DMS 273 (cell line): ENCODE measurements around the gene CLDN15.

ENCODE experiments used
- DNase-seq: peaks from one replicate; lab custom pipeline; 2025; ENCODE audit not compliant: unreplicated experiment; lab: John Stamatoyannopoulos, UW

The CLDN15 gene

GRCh38 chr7:101244375-101245146, 7.0 kb upstream of the CLDN15 start, which contains the start of gene FIS1:
Gene FIS1 (minus strand): TSS chr7:101245081. CDS start chr7:101245004, 77 bp downstream.
- DNase-seq, result peak; percentile 98

- DNase-seq, result peak; percentile 70
Observed at GRCh38 chr7:101243646-101244374, 6.2 kb upstream of the CLDN15 start.

GRCh38 chr7:101241443-101242349, 4.1 kb upstream of the CLDN15 start:
- peak; percentile 74 for DNase-seq

GRCh38 chr7:101241015-101241363, 3.4 kb upstream of the CLDN15 start:
- peak; percentile 68 for DNase-seq

GRCh38 chr7:101240226-101241014, 2.8 kb upstream of the CLDN15 start:
- DNase-seq, result no peak

GRCh38 chr7:101239951-101240220, 2.3 kb upstream of the CLDN15 start:
- no peak for DNase-seq

- DNase-seq, result no peak
Observed at GRCh38 chr7:101239191-101239950, 1.8 kb upstream of the CLDN15 start.

- no peak for DNase-seq
Observed at GRCh38 chr7:101238226-101239182, 902 bp upstream of the CLDN15 start.

GRCh38 chr7:101236292-101236835, 1.2 kb downstream of the CLDN15 start:
- DNase-seq, result no peak

GRCh38 chr7:101235522-101235921, 2.1 kb downstream of the CLDN15 start:
- DNase-seq, result no peak

- DNase-seq, result peak; percentile 42
Observed at GRCh38 chr7:101235050-101235449, 2.6 kb downstream of the CLDN15 start.

GRCh38 chr7:101234636-101235035, 3.0 kb downstream of the CLDN15 start:
- DNase-seq, result peak; percentile 47

GRCh38 chr7:101233907-101234547, 3.6 kb downstream of the CLDN15 start:
- DNase-seq, result no peak

GRCh38 chr7:101232141-101232850, 5.3 kb downstream of the CLDN15 start:
- peak; percentile 59 for DNase-seq

GRCh38 chr7:101231644-101232043, 6.0 kb downstream of the CLDN15 start:
- DNase-seq, result no peak

GRCh38 chr7:101226721-101227120, 10.9 kb downstream of the CLDN15 start:
- no peak for DNase-seq

- DNase-seq, result no peak
Observed at GRCh38 chr7:101225650-101226049, 12.0 kb downstream of the CLDN15 start.

GRCh38 chr7:101223528-101223927, 14.1 kb downstream of the CLDN15 start:
- no peak for DNase-seq
